ENCODE measurements around the gene OCA2.
A peak's percentile ranks its signal among the peaks of the same experiment; 100 is the strongest.
"Not testable (repeated sequence)": the region's sequence is repeated elsewhere in the genome, so short reads cannot be mapped to it uniquely, and the experiment has no call there.

The OCA2 gene

DNA sequence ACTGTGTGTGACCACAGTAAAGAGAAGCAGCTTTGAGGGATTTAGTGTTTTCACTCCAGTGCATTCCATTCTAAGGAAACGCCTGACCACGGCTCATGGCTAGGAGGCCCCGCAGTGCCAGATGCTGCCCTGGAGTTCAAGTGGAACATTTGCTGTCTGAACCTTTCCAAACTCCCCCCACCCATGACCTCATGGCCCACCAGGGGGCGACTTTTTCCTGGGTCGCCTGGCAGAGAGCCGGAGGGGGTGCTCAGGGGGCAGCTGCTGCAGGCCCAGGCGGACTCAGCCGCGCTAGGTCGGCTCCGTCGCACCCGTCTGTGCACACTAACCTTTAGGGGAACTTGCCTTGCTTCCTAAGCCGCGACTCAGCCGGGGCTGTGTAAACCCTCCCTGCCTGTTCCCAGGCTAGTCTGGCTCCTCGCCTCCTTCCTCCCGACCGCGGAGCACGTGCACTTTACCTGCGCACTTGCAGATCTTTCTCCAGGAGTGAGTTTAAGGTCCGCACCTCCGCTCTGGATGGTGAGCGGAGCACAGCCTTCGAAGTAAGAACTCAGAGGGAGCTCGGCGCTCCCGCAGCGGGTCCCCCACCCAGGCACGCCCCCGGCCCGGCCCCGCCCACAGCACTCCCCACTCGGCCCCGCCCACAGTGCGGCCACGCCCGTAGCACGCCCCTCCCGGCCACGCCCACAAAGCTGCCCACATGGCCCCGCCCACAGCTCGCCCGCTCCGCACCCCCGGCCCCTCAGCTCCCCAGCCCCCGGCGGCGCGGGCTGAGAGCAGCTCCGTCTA, at the start of gene OCA2:
Gene OCA2, minus strand, starts transcription at position 550 of the 789 bp plus-strand sequence. CDS start 17,441 bp downstream, outside the sequence.
- peak in 2 of 4 experiments; percentile 45 to 46 for DNase-seq (ENCODE audit: low read depth in 4 of 4, low spot score in 1 of 4)

DNA sequence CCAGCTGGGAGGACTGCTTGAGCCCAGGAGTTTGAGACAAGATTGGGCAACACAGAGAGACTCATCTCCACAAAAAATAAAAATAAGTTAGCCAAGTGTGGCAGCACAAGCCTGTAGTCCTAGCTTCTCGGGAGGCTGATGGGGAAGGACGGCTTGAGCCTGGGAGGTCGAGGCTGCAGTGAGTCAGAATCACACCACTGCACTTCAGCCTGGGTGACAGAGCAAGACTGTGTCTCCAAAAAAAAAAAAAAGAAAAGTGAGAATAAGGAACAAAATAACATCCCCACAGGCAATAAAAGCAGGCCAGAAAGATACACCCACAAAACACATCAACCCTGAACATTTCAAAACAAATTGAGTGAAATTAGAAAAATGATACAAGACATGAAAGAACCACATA, 48.7 kb upstream of the OCA2 start:
- no peak for DNase-seq (ENCODE audit: low read depth in 4 of 4, low spot score in 1 of 4)

DNA sequence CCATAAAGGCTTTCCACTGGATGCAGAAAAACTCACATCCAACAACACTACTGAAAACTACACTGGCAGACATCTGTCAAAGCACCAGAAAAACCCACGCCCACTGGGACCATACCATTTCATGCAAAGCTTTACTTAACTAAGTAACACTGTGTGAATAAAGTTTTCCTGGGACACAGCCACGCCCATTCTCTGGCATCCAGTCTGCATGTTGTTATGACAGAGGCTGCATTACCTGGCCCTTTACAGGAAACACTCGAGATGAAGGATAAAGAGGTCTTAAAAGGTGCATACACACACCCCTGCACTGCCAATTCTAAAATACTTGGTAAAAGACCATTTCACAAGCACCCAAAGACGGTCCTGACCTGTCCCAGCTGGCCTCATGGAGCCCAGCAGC, 46.3 kb upstream of the OCA2 start:
- DNase-seq (ENCODE audit: low read depth in 4 of 4, low spot score in 1 of 4): not testable (repeated sequence)

DNA sequence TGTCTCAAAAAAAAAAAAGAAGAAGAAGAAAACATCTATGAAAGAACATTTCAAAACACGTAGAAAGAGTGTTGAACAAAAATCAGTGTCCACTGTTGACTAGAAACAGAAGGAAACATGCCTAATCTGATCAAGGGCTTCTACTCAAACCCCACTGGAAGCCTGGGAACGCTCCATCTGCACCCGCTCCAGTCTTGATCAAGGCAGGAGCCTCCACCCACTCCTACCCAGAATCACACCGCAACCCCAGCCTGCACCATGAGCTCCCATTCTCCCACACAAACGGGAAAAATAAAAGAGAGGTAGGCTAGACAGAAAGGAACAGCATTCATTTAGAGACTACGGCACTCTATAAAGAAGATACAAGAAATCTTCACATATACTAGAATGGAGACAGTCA, 40.9 kb upstream of the OCA2 start:
- DNase-seq (ENCODE audit: low read depth in 4 of 4, low spot score in 1 of 4): no peak

DNA sequence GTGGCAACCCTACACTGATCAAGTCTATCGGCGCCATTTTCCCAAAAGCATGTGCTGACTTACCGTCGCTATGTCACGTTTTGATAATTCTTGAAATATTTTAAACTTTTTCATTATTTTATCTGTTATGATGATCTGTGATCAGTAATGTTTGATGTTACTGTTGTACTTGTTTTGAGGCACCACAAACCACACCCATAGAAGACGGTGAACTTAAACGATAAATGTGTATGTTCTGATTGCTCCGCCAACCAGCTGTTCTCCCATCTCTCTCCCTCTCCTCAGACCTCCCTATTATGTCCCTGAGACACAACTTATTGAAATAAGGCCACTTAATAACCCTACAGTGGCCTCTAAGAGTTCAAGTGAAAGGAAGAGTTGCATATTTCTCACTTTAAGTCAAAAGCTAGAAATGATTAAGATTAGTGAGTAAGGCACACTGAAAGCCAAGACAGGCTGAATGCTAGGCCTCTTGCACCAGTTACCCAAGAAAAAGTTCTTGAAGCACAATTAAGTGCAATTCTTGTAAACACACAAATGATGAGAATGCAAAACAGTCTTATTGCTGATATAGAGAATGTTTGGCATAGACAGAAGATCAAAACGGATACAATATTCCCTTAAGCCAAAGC, 38.4 kb upstream of the OCA2 start:
- DNase-seq (ENCODE audit: low read depth in 4 of 4, low spot score in 1 of 4): not testable (repeated sequence)

DNA sequence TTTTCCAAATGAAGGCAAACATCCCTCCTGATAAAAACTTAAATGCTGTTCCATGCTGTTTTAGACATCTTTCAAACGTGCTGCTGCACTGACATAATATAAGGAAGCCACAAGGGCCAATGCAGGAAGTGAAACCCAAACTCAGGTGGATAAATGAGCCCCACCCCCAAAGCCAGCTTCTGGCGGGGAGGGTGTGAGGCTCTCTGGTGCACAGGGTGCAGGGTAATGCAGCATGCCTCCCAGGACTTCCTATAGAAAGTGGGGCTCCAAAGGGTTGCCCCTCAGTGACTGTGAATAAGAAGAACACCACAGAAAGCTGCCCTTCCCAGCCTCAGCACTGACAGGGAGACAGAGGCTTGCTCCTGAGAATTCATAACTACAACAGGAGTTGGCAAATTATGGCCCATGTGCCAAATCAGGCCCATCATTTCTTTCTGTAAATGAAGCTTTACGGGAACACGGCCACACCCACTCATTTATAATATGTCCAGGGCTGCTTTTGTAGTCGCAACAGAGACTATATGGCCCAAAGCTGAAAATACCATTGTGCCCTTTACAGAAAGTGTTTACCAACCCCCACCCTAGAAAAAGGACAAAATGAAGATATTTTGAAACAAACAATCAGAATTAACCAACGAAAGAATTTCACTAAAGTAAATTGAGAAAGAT, 37.3 kb upstream of the OCA2 start:
- DNase-seq (ENCODE audit: low read depth in 4 of 4, low spot score in 1 of 4): not testable (repeated sequence)

DNA sequence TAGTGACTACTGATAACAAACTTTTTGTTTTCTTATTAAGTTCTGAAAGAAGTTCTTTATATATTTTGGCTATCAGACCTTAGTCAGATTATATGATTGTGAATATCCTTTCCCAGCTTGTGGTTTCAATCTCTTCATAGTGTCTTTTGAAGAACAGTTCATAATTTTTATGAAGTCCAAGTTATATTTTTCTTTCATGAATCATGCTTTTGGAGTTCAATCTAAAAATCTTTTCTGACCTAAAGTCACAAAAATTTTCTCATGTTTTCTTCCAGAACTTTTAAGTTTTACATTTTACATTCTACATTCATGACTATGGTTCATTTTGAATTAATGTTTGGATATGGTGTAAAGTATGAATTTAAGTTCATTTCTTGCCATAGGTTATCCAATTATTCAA, 34.2 kb upstream of the OCA2 start:
- DNase-seq (ENCODE audit: low read depth in 4 of 4, low spot score in 1 of 4): no peak

DNA sequence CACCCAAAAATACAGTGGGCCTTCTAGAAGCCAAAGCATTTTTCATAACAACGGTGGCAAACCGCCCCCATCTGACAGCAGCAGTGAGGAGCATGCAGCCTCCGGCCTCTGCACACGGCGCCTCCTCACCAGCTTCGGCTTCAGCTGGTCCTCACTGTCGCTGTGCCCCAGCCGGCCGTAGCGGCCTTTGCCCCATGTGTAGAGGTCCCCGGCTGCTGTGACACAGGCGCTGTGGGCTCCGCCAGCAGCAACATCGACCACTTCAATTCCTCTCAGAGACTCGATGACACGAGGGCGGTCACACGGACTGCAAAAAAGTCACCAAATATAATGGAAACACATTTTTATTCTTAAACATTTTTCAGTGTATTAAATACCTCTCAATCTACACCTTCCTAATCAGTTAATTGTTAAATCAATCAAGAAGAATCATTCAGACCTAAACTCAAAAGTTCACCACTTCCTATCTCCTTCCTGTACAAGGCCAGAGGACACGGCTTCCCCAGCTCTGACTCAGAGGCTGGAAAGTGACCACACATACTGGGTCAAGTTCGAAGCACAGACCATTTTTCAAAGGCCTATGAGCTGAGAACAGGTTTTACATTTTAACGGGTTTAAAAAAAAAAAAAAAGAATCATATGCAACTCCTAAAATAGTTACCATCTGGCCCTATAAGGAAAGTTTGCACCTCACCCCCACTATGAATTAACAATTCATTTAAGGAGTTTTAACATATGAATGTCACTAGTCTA, 33.6 kb upstream of the OCA2 start:
- DNase-seq (ENCODE audit: low read depth in 4 of 4, low spot score in 1 of 4): no peak

DNA sequence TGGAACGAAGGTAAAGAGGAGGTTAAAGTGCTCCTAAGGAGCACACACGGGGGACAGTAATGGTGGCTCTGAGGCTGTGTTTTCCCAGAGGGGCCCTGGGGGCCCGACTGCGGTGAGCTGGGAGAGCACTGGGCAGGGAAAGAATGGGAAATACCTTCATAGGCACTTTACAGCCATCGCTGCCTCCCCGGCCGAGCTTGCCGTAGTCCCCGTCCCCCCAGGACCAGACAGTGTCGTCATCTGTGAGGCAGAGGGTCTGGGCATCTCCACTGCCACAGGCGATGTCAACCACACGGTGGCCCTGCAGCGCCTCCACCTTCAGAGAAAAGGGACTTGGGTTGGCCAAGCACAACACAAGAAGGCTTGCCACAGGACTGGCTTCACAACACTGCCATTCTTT, 32.8 kb upstream of the OCA2 start:
- DNase-seq (ENCODE audit: low read depth in 4 of 4, low spot score in 1 of 4): no peak

DNA sequence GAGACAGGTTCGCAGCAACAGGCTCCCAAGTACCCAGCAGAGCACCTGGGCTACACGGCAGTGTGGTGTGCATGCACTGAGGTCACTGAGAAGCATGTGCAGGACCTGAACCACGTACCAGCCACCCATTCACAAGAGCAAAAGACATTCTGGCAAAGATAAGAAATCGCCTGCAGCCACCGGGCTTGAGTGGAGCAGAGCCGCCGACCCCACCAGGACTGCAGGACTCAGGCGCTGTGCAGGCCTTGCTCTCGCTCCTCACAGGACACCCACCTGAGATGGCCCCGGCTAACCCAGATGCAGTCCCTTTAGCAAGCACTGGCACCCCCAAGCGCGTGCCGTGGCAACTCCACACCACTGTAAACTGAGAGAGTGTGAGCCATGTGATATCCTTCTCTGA, 32.3 kb upstream of the OCA2 start:
- no peak for DNase-seq (ENCODE audit: low read depth in 4 of 4, low spot score in 1 of 4)

DNA sequence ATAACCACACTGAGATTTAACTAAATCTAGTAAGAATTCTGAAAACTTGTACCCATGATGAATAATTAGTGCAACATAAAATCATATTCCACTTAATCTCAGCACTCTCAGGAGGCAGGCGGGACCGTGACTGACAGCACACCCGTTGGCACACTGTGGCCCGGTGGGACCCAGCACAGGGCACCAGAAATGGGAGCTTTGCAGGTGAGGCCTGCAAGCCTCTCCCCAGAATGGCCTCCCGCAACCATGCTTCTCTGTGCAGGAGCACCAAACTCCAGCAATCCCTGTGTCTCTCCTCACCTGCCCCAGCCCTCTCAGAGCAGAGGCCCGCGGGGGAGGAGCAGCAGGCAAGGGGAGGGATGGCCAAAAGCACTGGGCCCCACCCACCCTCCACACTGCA, 31.5 kb upstream of the OCA2 start:
- no peak for DNase-seq (ENCODE audit: low read depth in 4 of 4, low spot score in 1 of 4)

DNA sequence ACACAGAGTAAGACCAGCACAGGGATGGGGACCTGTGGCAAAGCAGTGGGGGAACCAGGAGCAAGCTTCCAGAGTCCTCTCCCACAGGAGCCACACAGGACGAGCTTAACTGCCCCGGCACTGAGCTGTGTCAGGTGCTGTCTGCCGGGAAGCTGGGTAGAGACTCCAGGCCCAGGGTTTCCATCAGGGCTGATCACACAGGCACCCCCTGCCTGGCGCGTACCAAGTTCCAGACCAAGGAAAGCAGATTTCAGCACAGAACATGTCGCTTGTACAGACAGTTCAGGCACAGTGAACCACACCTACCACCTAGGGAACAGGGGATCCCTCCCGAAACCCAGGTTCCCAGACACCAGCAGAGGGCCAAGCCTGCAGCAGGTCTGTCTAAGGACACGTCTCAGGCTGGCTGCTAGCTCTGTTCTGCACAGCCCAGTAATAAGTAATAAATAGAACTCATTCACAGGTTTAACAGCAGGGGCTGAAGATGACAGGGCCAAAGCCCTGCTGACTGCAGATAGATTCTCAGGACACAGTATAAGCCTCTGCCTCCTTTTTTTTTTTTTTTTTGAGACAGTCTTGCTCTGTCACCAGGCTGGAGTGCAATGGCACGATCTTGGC, 30.2 kb upstream of the OCA2 start:
- DNase-seq (ENCODE audit: low read depth in 4 of 4, low spot score in 1 of 4): no peak

DNA sequence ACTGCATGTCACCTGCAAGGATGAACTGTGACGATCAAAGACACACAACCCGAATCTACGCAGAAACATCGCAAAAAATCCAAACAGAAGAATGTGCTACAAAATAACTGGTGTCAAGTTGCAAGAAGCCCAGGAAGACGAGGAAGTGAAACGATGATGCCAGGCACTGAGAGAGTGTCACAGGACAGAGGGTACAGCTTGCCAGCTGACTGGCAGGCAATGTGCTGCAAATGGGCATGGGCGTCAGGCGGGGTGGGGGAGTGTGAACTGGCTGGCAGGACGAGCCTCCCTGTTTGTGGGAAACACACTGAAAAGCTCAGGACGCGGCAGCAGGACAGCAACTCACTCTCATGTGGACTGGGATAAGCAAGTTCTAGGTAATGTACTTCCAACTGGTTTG, 28.9 kb upstream of the OCA2 start:
- DNase-seq (ENCODE audit: low read depth in 4 of 4, low spot score in 1 of 4): no peak

DNA sequence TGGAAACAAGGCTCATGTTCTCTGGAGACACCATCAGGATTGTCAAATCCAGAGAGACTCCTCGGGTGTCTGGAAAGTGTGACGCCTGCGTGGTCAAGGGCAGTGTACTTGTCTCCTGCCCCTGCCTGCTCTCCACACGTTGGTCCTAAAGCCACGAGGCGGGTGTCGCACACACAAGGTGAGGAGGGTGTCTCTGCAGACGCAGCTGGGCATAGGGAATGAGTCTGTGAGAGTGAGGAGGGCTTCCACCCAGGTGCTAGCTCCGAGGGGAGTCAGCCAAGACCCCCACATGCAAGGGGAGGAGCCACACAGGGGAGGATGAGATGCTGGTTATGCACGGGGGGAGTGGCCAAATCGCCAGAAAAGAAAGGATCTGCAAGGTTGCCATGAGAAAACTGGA, 27.9 kb upstream of the OCA2 start:
- no peak for DNase-seq (ENCODE audit: low read depth in 4 of 4, low spot score in 1 of 4)

DNA sequence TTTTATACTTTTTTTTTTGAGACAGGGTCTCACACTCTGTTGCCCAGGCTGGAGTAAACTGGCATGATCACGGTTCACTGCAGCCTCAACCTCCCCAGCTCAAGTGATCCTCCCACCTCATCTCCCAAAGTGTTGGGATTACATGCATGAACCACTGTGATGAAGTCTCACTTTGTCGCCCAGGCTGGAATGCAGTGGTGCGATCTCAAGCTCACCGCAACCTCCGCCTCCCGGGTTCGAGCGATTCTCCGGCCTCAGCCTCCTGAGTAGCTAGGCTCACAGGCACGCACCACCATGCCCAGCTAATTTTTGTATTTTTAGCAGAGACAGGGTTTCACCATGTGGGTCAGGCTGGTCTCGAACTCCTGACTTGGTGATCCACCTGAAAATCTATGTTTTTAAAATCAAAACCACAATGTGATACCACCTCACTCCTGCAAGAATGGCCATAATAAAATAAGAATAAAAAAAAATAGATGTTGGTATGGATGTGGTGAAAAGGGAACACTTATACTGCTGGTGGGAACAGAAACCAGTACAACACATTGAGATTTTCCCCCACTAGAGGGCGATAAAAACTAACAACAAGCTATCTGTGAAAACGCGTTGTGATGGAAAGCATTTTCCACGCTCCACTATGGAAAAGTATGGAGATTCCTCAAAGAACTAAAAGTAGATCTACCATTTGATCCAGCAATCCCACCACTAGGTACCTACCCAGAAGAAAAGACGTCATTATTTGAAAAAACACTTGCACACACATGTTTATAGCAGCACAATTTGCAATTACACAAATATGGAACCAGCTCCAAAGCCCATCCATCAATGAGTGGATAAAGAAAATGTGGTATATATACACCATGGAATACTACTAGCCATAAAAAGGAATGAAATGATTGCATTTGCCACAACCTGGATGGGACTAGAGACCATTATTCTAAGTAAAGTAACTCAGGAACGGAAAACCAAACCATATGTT, 26.8 kb upstream of the OCA2 start:
- DNase-seq (ENCODE audit: low read depth in 4 of 4, low spot score in 1 of 4): no peak

DNA sequence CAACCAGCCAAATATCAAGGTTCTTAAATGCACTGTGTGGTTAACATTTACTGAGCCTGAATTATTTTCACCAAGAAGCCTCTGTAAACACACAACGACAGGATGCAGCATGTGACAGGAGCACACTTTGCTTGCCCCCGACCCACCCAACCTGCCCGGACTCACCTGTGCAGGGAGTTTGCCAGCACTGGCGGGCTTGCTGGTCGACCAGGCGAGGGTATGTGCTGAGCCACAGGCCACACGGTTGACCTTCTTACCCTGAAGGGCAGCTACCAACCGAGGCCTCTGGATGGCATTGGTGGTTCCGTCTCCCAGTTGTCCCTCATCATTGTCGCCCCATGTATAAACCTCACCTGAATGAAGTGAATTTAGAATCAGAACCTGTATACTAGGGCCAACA, 25.7 kb upstream of the OCA2 start:
- no peak for DNase-seq (ENCODE audit: low read depth in 4 of 4, low spot score in 1 of 4)

DNA sequence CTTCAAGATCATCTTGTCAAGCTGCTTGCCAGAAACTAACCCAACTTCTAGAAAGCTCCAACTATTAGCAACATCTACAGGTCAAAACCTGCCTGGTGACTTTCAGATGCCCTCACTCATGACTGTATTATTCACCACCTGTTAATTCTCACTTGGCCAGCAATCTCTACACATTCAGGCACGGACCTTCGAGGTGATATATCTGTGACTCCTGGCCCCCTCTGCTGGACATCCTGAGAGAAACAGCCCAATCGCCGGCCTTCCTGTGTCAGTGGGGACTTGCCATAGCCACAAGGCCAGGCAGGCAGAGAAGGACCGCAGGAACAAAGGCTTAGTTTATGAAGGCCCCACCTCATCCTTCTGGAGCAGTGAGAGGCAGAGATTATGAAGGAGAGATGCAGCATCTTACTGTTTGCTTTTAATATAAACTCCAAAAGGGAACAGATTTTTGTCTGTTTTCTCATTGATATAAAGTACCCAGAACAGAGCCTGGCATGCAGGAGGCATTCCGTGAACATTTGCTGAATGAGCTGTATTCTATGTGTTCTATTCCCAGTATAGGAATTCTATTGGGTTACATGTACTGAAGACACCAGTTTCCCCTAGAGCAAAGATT, 24.4 kb upstream of the OCA2 start:
- DNase-seq (ENCODE audit: low read depth in 4 of 4, low spot score in 1 of 4): peak in 1 of 4 experiments; percentile 37

DNA sequence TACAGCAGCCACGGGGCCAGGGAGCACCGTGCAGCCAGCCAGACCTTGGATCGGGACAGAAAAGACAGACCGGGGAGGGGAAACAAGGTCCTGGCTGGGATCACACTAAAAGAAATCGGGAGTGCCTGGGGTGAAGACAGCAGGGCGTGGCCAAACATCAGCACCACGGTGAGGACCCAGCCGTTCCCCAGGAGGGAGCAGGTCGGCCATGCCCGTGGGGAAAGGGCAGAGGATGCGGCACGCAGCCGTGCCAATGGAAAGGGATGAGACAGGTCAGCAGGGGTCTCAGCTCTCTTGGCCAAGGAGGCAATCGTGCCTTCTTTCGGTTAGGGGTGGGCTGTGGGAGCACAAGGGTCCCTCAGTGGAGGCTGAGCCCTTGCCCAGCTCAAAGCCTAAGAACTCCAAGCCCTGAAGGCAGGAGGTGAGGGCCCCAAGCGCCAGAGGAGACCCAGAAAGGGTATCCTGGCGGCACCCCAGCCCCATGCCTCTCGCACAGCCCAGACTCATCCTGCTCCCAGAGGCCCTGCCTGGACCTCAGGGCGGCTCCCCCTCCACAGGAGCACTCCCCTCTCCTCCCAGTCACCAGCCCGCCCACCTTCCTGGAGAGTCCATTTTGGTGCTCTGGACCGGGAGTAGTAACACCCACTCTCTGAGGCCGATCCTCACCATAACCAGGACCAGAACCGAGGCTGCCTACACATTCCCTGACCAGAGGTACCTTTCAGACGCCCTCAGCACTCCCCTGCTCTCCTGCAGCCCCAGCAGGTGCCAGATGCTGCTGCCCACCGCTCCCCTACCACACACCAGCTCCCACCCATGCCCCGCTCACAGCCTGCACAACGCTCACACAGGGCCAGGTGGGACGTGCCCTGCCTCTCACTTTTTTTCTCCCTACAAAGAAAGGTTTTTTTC, 23.2 kb upstream of the OCA2 start:
- no peak for DNase-seq (ENCODE audit: low read depth in 4 of 4, low spot score in 1 of 4)

All from stimulated activated CD4-positive, alpha-beta T cell treated with anti-CD3 and anti-CD28 coated beads, Interleukin-1b, Interleukin-23, amount 100 ng/mL, for 24 hours (primary cell).